HepG2 (cell line): ENCODE results near the gene ZKSCAN5. TPM values are rescaled to one million over a fixed set of nuclear protein-coding genes. Genes with fewer than 3 reads are reported as not detected.
A peak's percentile ranks its signal among the peaks of the same experiment; 100 is the strongest.

ENCODE experiments used
- AGO2 ChIP-seq: fragments of 200-400 bp; formaldehyde crosslinking; optimal IDR thresholded peaks from 2 replicates; pipeline ENCODE3; 2017; ENCODE audit warnings: mild to moderate bottlenecking, low read depth, low read length, moderate library complexity
- FOXA3 ChIP-seq: IDR thresholded peaks from 2 replicates; pipeline ENCODE4 v1.6.1; 2016; ENCODE audit warnings: missing genetic modification reagents, missing compliant biosample characterization
- NFE2 ChIP-seq: sonication (generic); formaldehyde crosslinking; IDR thresholded peaks from 2 replicates; pipeline ENCODE4 v1.4.0; 2020; ENCODE audit warnings: missing genetic modification reagents
- NFIB ChIP-seq: sonication (generic); formaldehyde crosslinking; IDR thresholded peaks from 2 replicates; pipeline ENCODE4 v1.9.0; 2021; ENCODE audit warnings: missing genetic modification reagents, mild to moderate bottlenecking, borderline replicate concordance
- PHF8 ChIP-seq: sonication (generic); formaldehyde crosslinking; IDR thresholded peaks from 2 replicates; pipeline ENCODE4 v1.5.0; 2020; ENCODE audit warnings: missing genetic modification reagents
- POGK ChIP-seq: sonication (generic); formaldehyde crosslinking; conservative IDR thresholded peaks from 2 replicates; pipeline ENCODE4 v1.8.0; 2022; ENCODE audit warnings: mild to moderate bottlenecking, moderate library complexity, missing genetic modification reagents
- RAD21 ChIP-seq: fragments of 450-650 bp; formaldehyde crosslinking; IDR thresholded peaks from 2 replicates; pipeline ENCODE4 v1.5.0; 2020; ENCODE audit warnings: mild to moderate bottlenecking
- RBFOX2 ChIP-seq: fragments of 200-400 bp; formaldehyde crosslinking; IDR thresholded peaks from 2 replicates; pipeline ENCODE4 v1.6.1; 2017; ENCODE audit warnings: low read depth, mild to moderate bottlenecking, low read length
- RBM39 ChIP-seq: fragments of 200-400 bp; formaldehyde crosslinking; IDR thresholded peaks from one replicate; pipeline ENCODE4 v1.6.1; 2018; ENCODE audit warnings: antibody characterized with exemption, mild to moderate bottlenecking, low read depth, low read length; ENCODE audit not compliant: poor library complexity, severe bottlenecking
- SMYD3 ChIP-seq: sonication (generic); formaldehyde crosslinking; IDR thresholded peaks from 2 replicates; pipeline ENCODE4 v1.8.1; 2023; ENCODE audit warnings: mild to moderate bottlenecking, missing genetic modification reagents
- SP140L ChIP-seq: sonication (generic); formaldehyde crosslinking; IDR thresholded peaks from 2 replicates; pipeline ENCODE4 v1.4.0; 2020; ENCODE audit warnings: missing genetic modification reagents, borderline replicate concordance
- TAF15 ChIP-seq: fragments of 200-400 bp; formaldehyde crosslinking; IDR thresholded peaks from one replicate; pipeline ENCODE4 v1.6.1; 2018; ENCODE audit warnings: mild to moderate bottlenecking, low read depth, low read length; ENCODE audit not compliant: poor library complexity, severe bottlenecking
- ZBTB7A ChIP-seq: sonication (generic); formaldehyde crosslinking; IDR thresholded peaks from 2 replicates; pipeline ENCODE4 v1.8.0; 2022; ENCODE audit warnings: mild to moderate bottlenecking, missing genetic modification reagents
- ZNF292 ChIP-seq: sonication (generic); formaldehyde crosslinking; IDR thresholded peaks from 2 replicates; pipeline ENCODE4 v1.8.1; 2022; ENCODE audit warnings: mild to moderate bottlenecking, low read depth, missing genetic modification reagents, borderline replicate concordance
- polyA plus RNA-seq, 8 experiments: library from polyadenylated mRNA; depleted of rRNA in 3 of 8; stranded (reverse) in 7 of 8; unstranded in 1 of 8; fragments of >200 nt; fragmentation: Illumina TruSeq in 4 of 8; extraction: Trizol in 4 of 8; gene quantifications; 2 replicates each; pipeline versions ENCODE4 v1.2.1 to v1.2.3, GENCODE V29; 2011 to 2016; ENCODE audit warnings: low read depth in 4 of 8, missing spikeins in 1 of 8, mixed read lengths in 1 of 8; ENCODE audit not compliant: insufficient read depth in 1 of 8
- total RNA-seq, 5 experiments: library from RNA; depleted of rRNA; stranded (reverse); fragments of >200 nt; fragmentation: Illumina TruSeq; extraction: Trizol; gene quantifications; 2 replicates each; pipeline ENCODE4 v1.2.3, GENCODE V29; 2016; ENCODE audit warnings: low read depth in 1 of 5
- TF ChIP-seq, protein P1 (sequence below), 2 experiments: sonication (generic) in 1 of 2; formaldehyde crosslinking in 1 of 2; IDR thresholded peaks; 2 replicates each; pipeline versions ENCODE4 v1.4.0 to v1.6.1; 2018 to 2020; ENCODE audit warnings: missing genetic modification reagents in 2 of 2, borderline replicate concordance in 1 of 2, low read depth in 1 of 2, mild to moderate bottlenecking in 1 of 2, missing biosample characterization in 1 of 2
- TF ChIP-seq, protein P2 (sequence below): IDR thresholded peaks from 2 replicates; pipeline ENCODE4 v1.6.1; 2012; ENCODE audit warnings: inconsistent platforms
- TF ChIP-seq, protein P3 (sequence below): sonication (generic); formaldehyde crosslinking; IDR thresholded peaks from 2 replicates; pipeline ENCODE4 v1.5.0; 2020; ENCODE audit warnings: mild to moderate bottlenecking, missing genetic modification reagents, moderate library complexity
- TF ChIP-seq, protein P4 (sequence below): sonication (generic); formaldehyde crosslinking; IDR thresholded peaks from 2 replicates; pipeline ENCODE4 v1.5.1; 2020; ENCODE audit warnings: mild to moderate bottlenecking, missing genetic modification reagents, moderate library complexity

Gene ZKSCAN5
- total and polyA plus RNA-seq, 2 of the 13 experiments (the other 11 are each of a cell fraction or from before 2014, with no cell fraction given): 5.5 to 11.7 TPM

DNA sequence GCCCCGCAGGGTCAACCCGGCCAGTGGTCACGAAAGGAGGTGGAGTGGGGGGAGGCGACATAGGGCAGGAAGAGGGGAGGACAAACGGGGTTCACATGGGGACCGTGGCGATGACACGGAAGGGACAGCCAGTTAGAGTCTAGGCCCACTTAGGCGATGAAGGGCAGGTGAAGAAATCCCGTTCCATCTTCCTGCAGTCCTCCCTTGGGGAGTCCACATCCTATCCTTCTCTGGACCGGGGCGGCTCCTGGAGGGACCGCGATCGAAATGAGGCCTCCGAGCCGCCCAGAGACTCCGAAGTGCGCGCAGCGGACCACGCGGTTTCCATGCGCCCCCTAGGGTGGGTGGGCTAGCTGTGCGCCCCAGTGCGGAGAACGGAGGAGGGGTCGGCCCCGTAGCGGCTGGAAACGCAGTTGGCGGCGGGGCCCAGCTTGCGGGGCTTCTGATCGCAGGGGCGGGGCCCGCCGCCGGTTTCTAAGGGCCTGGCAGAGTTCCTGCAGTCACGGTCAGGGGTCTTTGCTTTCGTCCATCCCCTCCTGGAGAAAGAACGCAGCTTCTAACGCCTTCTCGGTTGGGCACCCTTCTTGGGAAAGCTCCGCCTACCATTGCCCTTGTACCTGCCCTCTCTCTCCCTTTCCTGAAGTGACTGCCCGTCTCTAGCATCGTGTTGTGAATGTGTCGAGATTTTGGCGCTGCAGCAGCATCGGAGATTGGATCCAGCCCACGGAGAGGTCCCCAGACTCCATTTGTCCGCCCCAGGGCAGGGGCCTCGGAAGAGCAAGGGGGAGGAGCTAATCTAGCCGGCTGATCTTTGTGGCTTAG, 75.7 kb downstream of the ZKSCAN5 start (continued):
- TF ChIP-seq, protein P1, sequence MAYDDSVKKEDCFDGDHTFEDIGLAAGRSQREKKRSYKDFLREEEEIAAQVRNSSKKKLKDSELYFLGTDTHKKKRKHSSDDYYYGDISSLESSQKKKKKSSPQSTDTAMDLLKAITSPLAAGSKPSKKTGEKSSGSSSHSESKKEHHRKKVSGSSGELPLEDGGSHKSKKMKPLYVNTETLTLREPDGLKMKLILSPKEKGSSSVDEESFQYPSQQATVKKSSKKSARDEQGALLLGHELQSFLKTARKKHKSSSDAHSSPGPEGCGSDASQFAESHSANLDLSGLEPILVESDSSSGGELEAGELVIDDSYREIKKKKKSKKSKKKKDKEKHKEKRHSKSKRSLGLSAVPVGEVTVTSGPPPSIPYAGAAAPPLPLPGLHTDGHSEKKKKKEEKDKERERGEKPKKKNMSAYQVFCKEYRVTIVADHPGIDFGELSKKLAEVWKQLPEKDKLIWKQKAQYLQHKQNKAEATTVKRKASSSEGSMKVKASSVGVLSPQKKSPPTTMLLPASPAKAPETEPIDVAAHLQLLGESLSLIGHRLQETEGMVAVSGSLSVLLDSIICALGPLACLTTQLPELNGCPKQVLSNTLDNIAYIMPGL (CRISPR knock-in tag; IDR thresholded peaks at IDR 0.05; ENCODE audit: borderline replicate concordance in 1 of 2, low read depth in 1 of 2): 0 out of 4 replicates have a peak, but pooled peaks of 1 of the 2 experiments have one; percentile 29
- no peak for TF ChIP-seq SP140L (CRISPR knock-in tag)
- peak; percentile 21; the same call in 1 of the 2 replicates for TF ChIP-seq RAD21 (CRISPR knock-in tag)
- TF ChIP-seq TAF15: no peak
- TF ChIP-seq PHF8 (CRISPR knock-in tag): no peak
- TF ChIP-seq ZBTB7A (CRISPR knock-in tag): peak; percentile 78
- TF ChIP-seq, protein P2, sequence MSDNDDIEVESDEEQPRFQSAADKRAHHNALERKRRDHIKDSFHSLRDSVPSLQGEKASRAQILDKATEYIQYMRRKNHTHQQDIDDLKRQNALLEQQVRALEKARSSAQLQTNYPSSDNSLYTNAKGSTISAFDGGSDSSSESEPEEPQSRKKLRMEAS: peak; percentile 63
- TF ChIP-seq RBM39: peak; percentile 73
- TF ChIP-seq ZNF292 (CRISPR knock-in tag): no peak
- TF ChIP-seq, protein P3, sequence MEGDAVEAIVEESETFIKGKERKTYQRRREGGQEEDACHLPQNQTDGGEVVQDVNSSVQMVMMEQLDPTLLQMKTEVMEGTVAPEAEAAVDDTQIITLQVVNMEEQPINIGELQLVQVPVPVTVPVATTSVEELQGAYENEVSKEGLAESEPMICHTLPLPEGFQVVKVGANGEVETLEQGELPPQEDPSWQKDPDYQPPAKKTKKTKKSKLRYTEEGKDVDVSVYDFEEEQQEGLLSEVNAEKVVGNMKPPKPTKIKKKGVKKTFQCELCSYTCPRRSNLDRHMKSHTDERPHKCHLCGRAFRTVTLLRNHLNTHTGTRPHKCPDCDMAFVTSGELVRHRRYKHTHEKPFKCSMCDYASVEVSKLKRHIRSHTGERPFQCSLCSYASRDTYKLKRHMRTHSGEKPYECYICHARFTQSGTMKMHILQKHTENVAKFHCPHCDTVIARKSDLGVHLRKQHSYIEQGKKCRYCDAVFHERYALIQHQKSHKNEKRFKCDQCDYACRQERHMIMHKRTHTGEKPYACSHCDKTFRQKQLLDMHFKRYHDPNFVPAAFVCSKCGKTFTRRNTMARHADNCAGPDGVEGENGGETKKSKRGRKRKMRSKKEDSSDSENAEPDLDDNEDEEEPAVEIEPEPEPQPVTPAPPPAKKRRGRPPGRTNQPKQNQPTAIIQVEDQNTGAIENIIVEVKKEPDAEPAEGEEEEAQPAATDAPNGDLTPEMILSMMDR (CRISPR knock-in tag): peak; percentile 76
- TF ChIP-seq, protein P4, sequence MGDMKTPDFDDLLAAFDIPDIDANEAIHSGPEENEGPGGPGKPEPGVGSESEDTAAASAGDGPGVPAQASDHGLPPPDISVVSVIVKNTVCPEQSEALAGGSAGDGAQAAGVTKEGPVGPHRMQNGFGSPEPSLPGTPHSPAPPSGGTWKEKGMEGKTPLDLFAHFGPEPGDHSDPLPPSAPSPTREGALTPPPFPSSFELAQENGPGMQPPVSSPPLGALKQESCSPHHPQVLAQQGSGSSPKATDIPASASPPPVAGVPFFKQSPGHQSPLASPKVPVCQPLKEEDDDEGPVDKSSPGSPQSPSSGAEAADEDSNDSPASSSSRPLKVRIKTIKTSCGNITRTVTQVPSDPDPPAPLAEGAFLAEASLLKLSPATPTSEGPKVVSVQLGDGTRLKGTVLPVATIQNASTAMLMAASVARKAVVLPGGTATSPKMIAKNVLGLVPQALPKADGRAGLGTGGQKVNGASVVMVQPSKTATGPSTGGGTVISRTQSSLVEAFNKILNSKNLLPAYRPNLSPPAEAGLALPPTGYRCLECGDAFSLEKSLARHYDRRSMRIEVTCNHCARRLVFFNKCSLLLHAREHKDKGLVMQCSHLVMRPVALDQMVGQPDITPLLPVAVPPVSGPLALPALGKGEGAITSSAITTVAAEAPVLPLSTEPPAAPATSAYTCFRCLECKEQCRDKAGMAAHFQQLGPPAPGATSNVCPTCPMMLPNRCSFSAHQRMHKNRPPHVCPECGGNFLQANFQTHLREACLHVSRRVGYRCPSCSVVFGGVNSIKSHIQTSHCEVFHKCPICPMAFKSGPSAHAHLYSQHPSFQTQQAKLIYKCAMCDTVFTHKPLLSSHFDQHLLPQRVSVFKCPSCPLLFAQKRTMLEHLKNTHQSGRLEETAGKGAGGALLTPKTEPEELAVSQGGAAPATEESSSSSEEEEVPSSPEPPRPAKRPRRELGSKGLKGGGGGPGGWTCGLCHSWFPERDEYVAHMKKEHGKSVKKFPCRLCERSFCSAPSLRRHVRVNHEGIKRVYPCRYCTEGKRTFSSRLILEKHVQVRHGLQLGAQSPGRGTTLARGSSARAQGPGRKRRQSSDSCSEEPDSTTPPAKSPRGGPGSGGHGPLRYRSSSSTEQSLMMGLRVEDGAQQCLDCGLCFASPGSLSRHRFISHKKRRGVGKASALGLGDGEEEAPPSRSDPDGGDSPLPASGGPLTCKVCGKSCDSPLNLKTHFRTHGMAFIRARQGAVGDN (CRISPR knock-in tag): peak; percentile 79
- 0 out of 2 replicates have a peak, but pooled peaks have one; percentile 27 for TF ChIP-seq POGK (CRISPR knock-in tag)
- TF ChIP-seq AGO2: peak; percentile 66
- TF ChIP-seq NFE2: no peak
- TF ChIP-seq SMYD3 (CRISPR knock-in tag): no peak
- TF ChIP-seq RBFOX2: 0 out of 2 replicates have a peak, but pooled peaks have one; percentile 24
- TF ChIP-seq NFIB (CRISPR knock-in tag): no peak
- no peak for TF ChIP-seq FOXA3 (CRISPR knock-in tag)
